ENCODE data around the gene PROM2. TPM values are rescaled to one million over a fixed set of nuclear protein-coding genes. Genes with fewer than 3 reads are reported as not detected.

PROM2 gene
- total RNA-seq, 2 experiments from 2014 or later = 0.48 TPM; not detected in 1

DNA sequence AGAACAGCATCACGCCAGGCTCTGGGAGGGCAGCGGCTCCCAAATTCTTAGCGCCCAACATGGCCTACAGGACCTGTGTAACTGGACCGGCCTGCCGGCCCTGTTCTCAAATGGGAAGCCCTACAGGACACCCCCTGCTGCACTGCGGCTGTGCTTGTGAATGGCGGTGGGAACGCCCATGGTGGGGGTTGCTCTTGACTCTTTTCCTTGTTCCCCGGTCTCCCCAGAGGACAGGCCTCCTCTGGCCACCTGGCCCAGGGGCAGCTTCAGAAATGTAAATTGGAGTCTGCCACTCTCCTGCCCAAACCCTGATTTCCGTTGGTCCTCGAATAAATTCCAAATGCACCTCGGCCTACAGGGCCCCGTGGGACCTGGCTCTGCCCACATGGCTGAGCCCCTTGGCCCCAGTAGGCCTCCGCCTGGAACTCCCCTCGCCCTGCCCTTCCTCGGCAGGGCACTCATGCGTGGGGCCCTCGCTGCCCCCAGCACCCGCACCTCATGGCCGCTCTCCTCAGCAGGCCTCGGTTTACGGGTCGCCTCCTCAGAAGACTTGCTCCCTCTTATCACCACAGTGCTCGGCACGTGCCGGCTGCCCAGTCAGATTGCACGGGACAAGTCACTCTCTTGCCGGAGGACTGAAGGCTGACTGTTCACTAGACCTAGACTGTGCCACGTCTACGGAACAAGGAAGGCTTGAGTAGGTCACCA, 52.3 kb downstream of the PROM2 start:
- ChIA-PET POLR2A (no interaction called here), CTCF (no interaction called here)
- DNase-seq = no peak
- Mint-ChIP-seq H3K9me3 (no peaks in the 10 kb centered on the region), H3K27ac (no peak overlapping the region), H3K36me3 (no peaks in the 10 kb centered on the region), H3K4me3 (no peak overlapping the region), H3K27me3 (no peaks in the 10 kb centered on the region), H3K4me1 (ENCODE audit: low read depth) (no peaks in the 10 kb centered on the region)
- intact Hi-C loops (cut with micrococcal nuclease) = loop anchor here (1.0 kb wide), 1 partner anchor 15 kb away; no protein-coding TSS in a partner anchor

- CTCF ChIA-PET = interaction anchor here (1.3 kb wide), 1 partner anchor 17 kb away, joined by 3 read pairs; no protein-coding TSS in a partner anchor
- DNase-seq = no peak
- intact Hi-C loops (cut with micrococcal nuclease) = loop anchor here (1.0 kb wide), 1 partner anchor 17 kb away; no protein-coding TSS in a partner anchor
These were observed 53.6 kb downstream of the PROM2 start for GRCh38 chr2:95327861-95328260.

DNA sequence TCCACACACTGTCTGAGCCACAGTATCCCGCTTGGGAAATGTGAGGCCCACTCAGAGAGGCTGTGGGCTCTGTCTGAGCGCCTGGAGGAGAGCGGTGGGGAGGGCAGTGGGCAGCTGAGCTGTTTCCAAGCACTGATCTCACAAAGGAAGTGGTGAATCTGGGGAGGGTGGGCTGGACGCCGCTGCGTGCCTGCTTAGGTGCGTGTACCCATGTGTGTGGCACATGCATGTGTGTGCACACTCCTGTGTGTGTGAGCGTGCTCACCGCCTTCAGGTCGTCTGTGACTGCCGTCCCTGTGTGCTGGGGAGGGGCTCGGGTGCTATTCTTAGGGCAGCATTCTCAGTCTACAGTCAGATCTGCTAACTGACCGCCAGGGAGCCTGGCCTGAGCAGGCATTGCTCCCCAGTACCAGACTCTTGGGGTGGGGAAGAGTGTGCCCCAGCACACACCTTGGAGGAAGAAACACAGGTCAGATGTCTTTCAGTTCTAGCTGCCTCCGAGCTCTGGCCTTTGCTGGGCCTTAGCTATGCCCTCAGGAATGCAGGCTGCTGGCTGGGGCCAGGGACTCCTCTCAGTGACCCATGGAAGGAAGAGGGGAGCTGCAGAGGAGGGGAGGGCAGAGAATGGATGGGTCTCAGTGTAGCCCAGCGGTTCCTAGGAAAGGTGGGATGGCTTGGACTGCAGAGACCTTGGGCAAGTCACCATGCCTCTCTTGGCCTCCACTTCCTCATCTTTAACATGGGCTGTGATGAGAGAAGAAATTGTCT, 54.3 kb downstream of the PROM2 start:
- CTCF ChIA-PET = interaction anchor here (1.3 kb wide), 1 partner anchor 17 kb away, joined by 3 read pairs; no protein-coding TSS in a partner anchor
- DNase-seq = no peak
- H3K36me3 Mint-ChIP-seq = no peaks in the 10 kb centered on the region

More at GRCh38 chr2:95327861-95328260, 53.6 kb downstream of the PROM2 start:
- POLR2A ChIA-PET = no interaction called here
- Mint-ChIP-seq H3K9me3 (no peaks in the 10 kb centered on the region), H3K4me3 (no peak overlapping the region), H3K27me3 (no peaks in the 10 kb centered on the region), H3K4me1 (ENCODE audit: low read depth) (no peaks in the 10 kb centered on the region), H3K27ac (no peak overlapping the region), H3K36me3 (no peaks in the 10 kb centered on the region)

DNA sequence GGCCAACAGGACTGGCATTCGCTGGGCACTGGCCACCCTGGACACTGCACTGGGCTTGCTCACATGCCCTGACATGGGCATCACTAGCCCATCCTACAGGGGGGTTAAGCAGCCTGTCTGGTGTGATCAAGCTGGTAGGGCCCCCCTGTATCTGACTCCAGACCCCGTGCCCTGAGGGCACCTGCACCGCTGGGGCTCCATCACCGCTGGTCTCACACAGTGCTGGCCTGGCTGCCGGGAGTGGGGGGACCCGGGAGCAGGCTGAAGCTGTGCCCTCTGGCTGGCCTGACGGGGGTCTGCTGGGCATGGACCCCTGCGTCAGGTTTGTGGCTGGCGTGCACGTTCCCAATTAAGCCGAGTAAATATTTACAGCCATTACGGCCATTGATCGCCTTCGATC, 55.2 kb downstream of the PROM2 start:
- DNase-seq = no peak
- Mint-ChIP-seq H3K9me3 (no peaks in the 10 kb centered on the region), H3K27ac (no peak overlapping the region), H3K4me3 (no peak overlapping the region), H3K36me3 (no peaks in the 10 kb centered on the region), H3K4me1 (ENCODE audit: low read depth) (no peaks in the 10 kb centered on the region), H3K27me3 (no peaks in the 10 kb centered on the region)
- intact Hi-C loops (cut with micrococcal nuclease) = no loop called here
- CTCF ChIA-PET = no interaction called here
- POLR2A ChIA-PET = no interaction called here

More for the DNA sequence above, 54.3 kb downstream of the PROM2 start:
- Mint-ChIP-seq H3K27me3 (no peaks in the 10 kb centered on the region), H3K4me1 (ENCODE audit: low read depth) (no peaks in the 10 kb centered on the region), H3K27ac (no peak overlapping the region), H3K9me3 (no peaks in the 10 kb centered on the region), H3K4me3 (no peak overlapping the region)
- intact Hi-C loops (cut with micrococcal nuclease) = no loop called here
- POLR2A ChIA-PET = no interaction called here

- ChIA-PET POLR2A (no interaction called here), CTCF (no interaction called here)
- H3K4me1 Mint-ChIP-seq (ENCODE audit: low read depth) = no peaks in the 10 kb centered on the region
- no peak overlapping the region for H3K27ac Mint-ChIP-seq
- intact Hi-C loops (cut with micrococcal nuclease) = no loop called here
- no peaks in the 10 kb centered on the region for H3K9me3 Mint-ChIP-seq
- no peak overlapping the region for H3K4me3 Mint-ChIP-seq
- DNase-seq = no peak
- no peaks in the 10 kb centered on the region for H3K36me3 Mint-ChIP-seq
- no peaks in the 10 kb centered on the region for H3K27me3 Mint-ChIP-seq
These were observed 55.9 kb downstream of the PROM2 start for GRCh38 chr2:95329891-95330793.

DNA sequence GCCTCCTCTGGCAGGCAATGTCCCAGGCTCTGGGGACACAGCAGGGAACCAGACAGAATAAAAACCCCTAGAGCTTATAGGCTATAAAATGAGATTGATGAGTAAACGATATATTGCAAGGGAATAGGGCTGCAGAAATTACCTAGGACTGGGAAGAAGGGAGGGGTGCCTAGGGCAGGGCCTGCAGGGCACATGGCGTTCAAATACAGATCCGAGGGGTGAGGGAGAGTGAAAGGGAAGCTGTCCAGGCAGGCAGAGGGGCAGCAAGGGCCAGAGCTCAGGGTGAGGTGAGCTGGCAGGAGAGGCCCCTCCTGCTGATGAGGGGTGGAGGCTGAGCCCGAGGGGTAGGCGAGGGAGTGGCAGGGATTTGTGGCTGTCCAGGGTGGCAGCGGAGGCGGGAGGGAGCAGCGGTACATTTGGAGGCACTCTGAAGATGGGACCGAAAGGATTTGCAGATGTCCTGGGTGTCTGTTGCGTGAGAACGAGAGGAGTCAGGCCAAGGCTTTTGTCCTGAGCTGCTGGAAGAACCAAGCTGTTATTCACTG, 56.6 kb downstream of the PROM2 start:
- no peak overlapping the region for H3K27ac Mint-ChIP-seq
- CTCF ChIA-PET = interaction anchor here (1.0 kb wide), 1 partner anchor 14 kb away, joined by 4 read pairs; no protein-coding TSS in a partner anchor
- DNase-seq = no peak
- H3K9me3 Mint-ChIP-seq = no peaks in the 10 kb centered on the region
- intact Hi-C loops (cut with micrococcal nuclease) = no loop called here
- no peaks in the 10 kb centered on the region for H3K4me1 Mint-ChIP-seq (ENCODE audit: low read depth)
- H3K27me3 Mint-ChIP-seq = no peaks in the 10 kb centered on the region
- no peaks in the 10 kb centered on the region for H3K36me3 Mint-ChIP-seq
- POLR2A ChIA-PET = no interaction called here
- H3K4me3 Mint-ChIP-seq = no peak overlapping the region

DNA sequence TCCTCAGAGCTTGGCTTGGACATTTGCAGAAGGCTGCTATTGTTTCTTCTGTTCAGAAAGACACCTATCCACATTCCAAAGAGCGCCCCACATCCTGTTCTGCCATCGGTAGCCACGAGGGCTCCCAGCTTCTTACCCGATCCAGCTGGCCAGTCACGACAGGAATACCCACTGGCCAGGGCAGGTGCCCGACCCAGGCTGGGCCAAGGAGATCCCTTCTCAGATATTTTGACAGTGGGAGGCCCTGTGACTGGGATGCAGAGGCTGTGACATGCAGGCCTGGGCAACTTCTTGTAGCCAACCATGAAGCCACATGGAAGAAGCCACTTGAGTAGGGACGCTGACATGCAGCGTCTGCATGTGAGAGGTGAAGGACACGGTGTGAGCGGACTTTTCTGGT, 57.4 kb downstream of the PROM2 start:
- intact Hi-C loops (cut with micrococcal nuclease) = no loop called here
- no peak overlapping the region for H3K27ac Mint-ChIP-seq
- no peaks in the 10 kb centered on the region for H3K4me1 Mint-ChIP-seq (ENCODE audit: low read depth)
- no peak for DNase-seq
- no peaks in the 10 kb centered on the region for H3K36me3 Mint-ChIP-seq
- no peaks in the 10 kb centered on the region for H3K9me3 Mint-ChIP-seq
- ChIA-PET POLR2A (no interaction called here), CTCF (interaction anchor here (1.0 kb wide), 1 partner anchor 14 kb away, joined by 4 read pairs; no protein-coding TSS in a partner anchor)
- no peak overlapping the region for H3K4me3 Mint-ChIP-seq
- no peaks in the 10 kb centered on the region for H3K27me3 Mint-ChIP-seq

- POLR2A ChIA-PET = no interaction called here
- DNase-seq = no peak
- Mint-ChIP-seq H3K27me3 (no peaks in the 10 kb centered on the region), H3K9me3 (no peaks in the 10 kb centered on the region), H3K4me3 (no peak overlapping the region), H3K36me3 (no peaks in the 10 kb centered on the region), H3K4me1 (ENCODE audit: low read depth) (no peaks in the 10 kb centered on the region), H3K27ac (no peak overlapping the region)
- CTCF ChIA-PET = no interaction called here
- intact Hi-C loops (cut with micrococcal nuclease) = no loop called here
These were observed 57.8 kb downstream of the PROM2 start for GRCh38 chr2:95332036-95332435.

DNA sequence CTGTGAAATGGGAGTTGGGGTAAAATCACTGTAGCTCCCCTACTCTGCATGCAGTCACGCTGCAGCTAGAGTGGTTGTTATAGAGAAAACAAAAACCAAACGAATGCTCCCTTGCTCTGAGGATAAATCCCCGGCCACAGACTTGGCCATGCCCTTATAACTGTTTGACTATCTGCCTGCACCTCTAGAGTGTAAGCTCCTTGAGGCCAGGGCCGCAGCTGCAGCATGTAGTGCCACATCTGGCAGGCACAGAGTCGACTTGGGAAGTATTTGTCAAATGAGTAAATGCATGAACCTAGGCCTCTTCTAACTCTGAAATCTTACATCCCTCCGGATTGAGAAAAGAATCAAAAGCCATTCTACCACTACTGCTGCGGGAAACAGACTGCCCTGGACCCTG, 58.8 kb downstream of the PROM2 start:
- intact Hi-C loops (cut with micrococcal nuclease) = no loop called here
- no peak for DNase-seq
- Mint-ChIP-seq H3K9me3 (no peaks in the 10 kb centered on the region), H3K27me3 (no peaks in the 10 kb centered on the region), H3K27ac (no peak overlapping the region), H3K4me3 (no peak overlapping the region), H3K36me3 (no peaks in the 10 kb centered on the region), H3K4me1 (ENCODE audit: low read depth) (no peaks in the 10 kb centered on the region)
- ChIA-PET POLR2A (no interaction called here), CTCF (no interaction called here)

- Mint-ChIP-seq H3K36me3 (no peaks in the 10 kb centered on the region), H3K27me3 (no peaks in the 10 kb centered on the region), H3K4me3 (no peak overlapping the region), H3K9me3 (no peaks in the 10 kb centered on the region), H3K27ac (no peak overlapping the region), H3K4me1 (ENCODE audit: low read depth) (no peaks in the 10 kb centered on the region)
- CTCF ChIA-PET = interaction anchor here (2.7 kb wide), 1 partner anchor 12 kb away, joined by 11 read pairs; no protein-coding TSS in a partner anchor
- no peak for DNase-seq
- intact Hi-C loops (cut with micrococcal nuclease) = no loop called here
- POLR2A ChIA-PET = no interaction called here
These were observed 59.7 kb downstream of the PROM2 start for GRCh38 chr2:95333888-95334338.

DNA sequence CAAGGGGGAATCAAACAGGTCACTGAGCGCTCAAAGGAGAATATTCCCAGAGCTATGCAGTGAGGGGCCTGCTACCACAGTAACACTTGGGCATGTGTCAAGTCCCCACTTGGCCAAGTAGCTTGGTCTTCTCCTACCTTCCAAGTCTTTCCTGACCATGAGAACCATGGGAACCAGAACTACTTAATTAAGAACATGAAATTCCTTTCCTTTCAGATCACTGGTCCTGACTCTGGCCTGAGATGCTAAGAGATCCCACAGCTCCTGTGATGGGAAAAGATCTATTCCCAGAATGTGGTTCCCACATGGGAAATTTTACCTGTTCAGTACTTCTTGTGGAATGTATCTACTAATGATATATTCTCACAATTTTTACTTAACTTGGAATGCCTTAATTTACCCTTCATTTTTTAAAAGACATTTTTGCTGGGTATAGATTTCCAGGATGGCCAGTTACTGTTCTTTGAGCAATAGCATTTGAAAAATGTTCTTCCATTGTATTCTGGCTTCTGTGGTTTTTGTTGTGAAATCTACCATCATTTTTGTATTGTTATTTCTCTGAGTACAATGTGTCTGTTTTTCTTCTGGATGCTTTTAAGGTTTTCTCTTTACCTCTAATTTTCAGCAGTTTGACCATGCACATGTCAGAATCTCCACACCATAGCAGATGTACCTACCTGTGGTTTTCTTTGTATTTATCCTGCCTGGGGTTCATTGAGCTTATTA, 60.8 kb downstream of the PROM2 start:
- H3K27ac Mint-ChIP-seq = no peak overlapping the region
- CTCF ChIA-PET = interaction anchor here (2.7 kb wide), 1 partner anchor 10 kb away, joined by 11 read pairs; no protein-coding TSS in a partner anchor
- H3K9me3 Mint-ChIP-seq = no peaks in the 10 kb centered on the region
- peaks cover 3% of the 10 kb centered on the region for H3K27me3 Mint-ChIP-seq
- no peak for DNase-seq
- POLR2A ChIA-PET = no interaction called here
- intact Hi-C loops (cut with micrococcal nuclease) = no loop called here
- no peaks in the 10 kb centered on the region for H3K4me1 Mint-ChIP-seq (ENCODE audit: low read depth)
- H3K4me3 Mint-ChIP-seq = no peak overlapping the region
- H3K36me3 Mint-ChIP-seq = no peaks in the 10 kb centered on the region
